Fibroblast of peridontal ligament (primary cell): Measurements from ENCODE around the gene RGS19.

ENCODE experiments used
- DNase-seq: peaks from one replicate; pipeline ENCODE4 v3.0.0-alpha.2; 2010; ENCODE audit errors: extremely low read depth

RGS19 gene

DNA sequence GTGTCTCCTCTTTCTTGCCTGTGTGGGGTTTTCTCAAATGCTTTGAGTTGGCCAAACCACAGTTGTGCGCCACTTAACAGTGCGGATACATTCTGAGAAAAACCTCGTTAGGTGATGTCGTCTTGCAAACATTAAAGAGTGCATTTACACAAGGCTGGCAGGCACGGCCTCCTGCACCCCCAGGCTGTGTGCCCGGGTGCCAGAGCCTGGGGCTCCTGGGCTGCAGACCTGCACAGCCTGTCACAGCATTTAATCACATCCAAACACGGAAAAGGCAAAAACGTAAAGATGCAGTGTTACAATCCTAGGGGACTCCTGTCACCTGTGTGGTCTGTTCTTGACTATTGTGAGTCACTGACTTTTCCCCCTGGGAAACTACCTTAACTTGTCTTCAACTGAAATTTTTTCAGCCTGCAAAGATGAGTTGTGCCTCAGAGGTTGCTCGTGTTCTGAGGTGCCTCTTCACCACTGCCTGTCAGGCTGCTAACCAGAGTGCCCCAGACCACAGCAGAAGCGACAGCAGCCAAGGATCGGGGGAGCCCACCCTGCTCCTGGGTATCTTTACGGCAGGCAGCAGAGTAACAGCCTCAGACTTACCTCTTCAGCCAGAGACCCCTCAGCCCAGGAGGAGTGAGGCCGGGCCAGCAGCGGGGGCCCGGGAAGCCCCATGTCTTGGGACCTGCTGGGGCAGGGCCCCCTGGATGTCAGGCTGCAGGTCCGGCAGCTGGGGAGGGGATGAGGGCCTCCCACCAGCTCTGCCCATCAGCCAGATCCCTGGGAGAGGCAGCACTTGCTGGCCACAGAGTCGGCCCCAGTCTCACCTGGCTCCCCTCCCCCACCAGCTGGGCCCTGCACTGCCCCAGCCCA, 44.0 kb downstream of the RGS19 start:
- no peak for DNase-seq

DNA sequence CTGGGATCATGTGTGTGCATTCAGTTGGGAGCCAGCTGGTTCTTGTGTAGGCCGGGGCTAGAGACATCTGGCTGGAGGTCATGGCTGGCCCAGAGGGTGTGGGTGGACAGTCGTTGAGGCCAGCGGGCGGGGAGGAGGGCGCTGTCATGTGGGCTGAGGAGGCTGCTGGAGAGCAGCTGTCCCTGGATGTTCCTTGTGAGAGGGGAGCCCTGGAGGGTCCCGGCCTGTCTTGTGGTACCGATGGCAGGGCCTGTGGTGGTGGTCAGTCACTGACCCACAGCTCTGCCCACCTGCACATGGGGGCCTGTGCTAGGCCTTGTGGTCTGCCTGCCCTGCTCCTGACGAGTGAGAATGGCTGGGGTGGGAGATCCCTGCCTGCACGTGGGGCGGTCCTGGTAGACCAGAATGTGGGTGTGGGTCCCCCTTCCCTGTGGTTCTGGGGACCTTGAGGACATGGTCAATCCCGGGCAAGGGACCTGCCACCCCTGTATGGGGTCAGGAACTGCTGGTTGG, 45.3 kb downstream of the RGS19 start:
- DNase-seq, result no peak

DNA sequence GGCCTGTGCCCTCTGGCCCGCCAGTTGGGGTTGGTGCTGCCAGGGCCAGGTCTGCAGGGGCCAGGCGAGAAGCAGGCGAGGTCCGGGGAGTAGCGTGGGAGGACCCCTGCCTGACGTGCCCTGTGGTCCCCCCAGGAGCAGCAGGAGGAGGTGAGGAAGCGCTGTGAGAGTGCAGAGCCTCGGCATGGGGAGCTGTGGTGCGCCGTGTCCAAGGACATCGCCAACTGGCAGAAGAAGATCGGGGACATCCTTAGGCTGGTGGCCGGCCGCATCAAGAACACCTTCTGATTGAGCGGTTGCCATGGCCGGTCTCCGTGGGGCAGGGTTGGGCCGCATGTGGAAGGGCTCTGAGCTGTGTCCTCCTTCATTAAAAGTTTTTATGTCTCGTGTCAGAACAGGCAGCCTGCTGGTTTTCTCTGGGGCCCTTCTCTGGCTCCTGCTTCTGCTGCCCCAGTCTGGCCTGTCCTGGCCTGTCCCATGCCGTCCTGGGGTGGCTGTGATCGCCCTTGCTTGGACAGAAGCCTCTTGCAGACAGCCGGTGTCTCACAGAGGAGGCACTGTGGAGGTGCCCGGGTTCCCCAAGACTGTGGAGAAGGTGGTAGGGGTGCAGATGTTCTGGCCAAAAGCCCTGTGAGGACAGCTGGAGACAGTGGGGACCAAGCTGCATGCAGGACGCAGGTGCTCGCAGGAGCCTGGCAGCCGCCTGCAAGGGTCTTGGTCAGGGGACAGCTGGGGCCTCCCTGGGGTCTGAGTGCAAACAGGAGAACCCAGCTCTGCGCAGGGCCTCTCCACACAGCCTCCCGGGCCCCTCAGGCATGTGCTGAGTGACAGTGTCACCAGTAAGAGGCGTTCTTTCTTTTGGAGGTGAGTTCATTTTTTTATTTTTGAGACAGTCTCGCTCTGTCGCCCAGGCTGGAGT, 46.4 kb downstream of the RGS19 start:
- no peak for DNase-seq

DNA sequence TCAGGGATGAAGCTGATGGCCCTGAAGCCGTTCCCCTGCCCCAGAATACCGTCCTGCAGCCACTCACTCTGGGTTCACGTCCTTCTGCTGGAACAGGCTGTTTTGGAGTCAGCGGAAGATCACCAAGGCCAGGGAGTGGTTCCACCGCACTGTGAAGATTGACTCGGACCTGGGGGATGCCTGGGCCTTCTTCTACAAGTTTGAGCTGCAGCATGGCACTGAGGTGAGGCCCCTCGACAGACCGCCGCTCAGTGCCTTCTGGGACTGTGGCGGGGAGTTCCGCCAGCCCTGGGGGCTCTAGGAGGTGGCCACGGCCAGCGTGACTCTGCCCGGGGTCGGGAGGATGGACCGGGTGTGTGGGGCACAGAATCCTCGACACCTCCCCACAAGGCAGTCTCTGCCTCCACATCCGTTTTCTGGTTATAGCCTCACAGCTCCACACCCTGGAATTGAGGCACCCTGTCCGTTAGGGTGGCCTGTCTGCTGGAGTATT, 47.5 kb downstream of the RGS19 start:
- DNase-seq, result no peak

DNA sequence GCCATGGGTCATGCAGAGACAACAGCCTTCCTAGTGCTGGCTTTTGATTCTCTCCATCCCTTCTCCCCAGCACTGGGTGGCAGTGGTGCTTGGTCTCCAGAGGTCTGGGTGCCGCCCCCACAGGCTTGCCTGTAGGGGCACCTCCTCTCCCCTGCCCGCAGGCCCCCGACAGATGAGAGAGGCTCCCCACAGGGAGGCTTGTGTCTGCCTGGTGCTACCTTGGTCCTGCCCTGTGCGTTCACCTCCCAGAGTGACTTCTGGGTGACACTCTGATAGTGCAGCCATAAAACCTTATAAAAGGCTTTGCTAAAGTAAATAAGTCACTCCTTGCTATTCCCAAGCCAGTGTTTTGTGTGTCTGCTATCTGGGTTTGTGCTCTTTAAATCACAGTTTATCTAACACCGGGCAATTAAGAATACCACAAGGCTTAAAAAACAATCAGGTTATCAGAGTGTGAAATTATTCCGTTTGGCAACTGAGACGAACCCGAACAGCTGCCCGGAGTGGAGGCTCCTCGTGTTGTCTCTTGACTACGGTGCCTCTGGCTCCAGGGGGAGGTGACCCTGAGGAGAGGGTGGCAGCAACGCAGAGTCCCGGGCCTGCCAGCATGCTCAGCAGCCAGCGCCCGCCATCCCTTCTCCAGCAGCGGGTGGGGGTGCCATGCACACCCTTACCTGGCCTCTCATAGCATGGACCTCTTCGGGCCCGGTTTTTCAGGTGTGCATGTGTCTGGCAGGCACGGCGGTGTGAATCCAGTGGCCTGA, 48.8 kb downstream of the RGS19 start:
- no peak for DNase-seq

DNA sequence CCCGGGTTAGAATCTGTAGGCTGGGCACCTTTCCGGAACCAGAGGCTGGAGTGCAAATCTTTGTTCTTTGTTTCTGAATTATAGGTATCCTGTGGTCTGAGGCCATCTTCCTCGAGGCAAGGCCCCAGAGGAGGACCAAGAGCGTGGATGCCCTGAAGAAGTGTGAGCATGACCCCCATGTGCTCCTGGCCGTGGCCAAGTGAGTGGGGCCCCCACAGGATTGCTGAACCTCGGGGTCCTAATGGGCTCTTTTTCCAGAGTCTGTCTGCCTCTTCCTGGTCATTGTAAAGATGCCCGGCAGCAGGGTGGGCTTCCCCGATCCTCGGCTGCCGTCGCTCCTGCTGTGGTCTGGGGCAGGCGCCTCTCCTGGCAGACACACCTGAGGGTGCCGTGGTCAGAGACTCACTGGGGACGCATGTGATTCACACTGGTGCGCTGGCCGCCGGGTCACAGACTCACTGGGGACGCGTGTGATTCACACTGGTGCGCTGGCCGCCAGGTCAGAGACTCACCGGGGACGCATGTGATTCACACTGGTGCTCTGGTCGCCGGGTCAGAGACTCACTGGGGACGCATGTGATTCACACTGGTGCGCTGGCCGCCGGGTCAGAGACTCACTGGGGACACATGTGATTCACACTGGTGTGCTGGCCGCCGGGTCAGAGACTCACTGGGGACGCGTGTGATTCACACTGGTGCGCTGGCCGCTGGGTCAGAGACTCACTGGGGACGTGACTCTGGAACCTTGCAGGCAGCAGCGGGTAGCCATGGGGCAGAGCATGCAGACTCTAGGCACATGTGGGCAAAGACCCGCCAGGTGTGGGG, 49.8 kb downstream of the RGS19 start:
- DNase-seq, result no peak

DNA sequence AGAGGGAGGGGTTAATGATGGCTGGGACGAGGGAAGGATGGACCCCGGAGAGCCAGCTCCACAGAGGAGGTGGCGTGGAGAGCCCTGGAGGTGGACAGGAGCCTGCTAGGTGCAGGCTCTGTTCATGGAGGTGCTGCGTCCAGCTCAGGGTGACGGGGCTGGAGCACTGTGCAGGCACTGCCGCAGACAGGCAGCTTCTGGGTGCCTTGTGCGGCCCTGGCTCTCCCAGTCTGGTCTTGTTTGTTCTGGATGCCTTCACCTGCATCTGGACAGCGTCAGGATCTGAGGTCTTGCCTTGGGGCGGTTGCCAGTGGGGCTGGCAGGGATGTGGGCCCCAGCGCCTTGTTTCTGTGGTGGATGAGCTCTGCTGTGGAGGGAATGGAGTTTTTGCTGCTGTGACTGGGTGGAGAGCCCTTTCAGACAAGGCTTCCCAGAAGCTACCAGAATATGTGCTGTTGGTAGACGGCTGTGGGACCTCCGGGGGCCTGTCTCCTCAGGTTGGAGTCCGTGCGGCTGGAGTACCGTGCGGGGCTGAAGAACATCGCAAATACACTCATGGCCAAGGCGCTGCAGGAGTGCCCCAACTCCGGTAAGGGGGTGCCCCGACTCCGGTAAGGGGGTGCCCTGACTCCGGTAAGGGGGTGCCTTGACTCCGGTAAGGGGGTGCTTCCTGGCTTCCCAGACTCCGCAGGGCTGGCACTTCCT, 51.2 kb downstream of the RGS19 start:
- no peak for DNase-seq

DNA sequence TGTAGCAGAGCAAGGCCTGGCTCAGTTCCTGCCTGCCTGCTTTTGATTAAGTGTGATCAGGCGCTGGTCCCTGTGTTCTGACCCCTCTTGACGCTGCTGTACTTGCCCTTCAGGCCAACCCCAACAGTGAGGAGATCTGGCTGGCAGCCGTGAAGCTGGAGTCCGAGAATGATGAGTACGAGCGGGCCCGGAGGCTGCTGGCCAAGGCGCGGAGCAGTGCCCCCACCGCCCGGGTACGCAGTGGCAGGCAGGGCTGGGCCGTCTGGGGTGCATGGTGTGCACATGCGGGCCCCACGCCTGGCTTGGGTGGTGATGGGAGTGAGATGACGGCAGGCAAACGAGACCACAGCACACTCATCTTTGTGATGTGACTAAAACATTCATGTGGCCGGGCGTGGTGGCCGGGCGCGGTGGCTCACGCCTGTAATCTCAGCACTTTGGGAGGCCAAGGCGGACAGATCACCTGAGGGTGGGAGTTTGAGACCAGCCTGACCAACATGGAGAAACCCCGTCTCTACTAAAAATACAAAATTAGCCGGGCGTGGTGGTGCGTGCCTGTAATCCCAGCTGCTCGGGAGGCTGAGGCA, 53.4 kb downstream of the RGS19 start:
- DNase-seq, result no peak

DNA sequence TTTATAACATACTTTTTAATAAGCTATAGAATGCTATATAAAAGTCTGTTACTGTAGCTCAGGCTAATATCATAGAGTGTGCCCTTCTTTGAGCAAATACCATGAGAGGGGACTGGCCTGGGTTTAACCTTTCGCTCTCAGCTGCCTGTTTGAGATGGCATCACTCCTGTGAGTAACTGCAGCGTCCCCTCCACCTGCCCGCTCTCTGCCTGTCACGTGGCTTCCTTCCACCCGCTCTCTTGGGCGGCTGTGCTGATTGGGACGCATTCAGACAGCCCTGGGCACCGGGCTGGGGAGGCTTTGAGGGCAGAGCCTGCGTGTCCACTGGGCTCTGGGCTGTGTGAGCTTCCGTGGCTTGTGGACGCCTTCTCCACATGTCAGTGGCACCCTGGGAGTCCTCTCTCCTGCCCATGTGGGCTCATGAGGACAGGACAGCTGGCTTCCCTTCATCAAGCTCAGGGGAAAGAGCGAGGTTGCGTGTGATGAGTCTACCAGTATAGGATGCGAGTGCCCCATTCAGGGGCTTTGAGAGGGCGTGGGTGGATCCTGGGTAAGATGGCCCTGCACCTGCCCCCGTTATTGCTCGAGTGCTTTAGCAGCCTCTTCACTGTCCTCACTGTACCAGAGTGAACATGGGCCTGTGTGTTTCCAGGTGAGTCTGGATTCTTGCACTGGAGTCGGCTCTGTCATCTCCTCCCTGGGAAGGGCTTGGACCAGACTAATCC, 54.1 kb downstream of the RGS19 start:
- no peak for DNase-seq

DNA sequence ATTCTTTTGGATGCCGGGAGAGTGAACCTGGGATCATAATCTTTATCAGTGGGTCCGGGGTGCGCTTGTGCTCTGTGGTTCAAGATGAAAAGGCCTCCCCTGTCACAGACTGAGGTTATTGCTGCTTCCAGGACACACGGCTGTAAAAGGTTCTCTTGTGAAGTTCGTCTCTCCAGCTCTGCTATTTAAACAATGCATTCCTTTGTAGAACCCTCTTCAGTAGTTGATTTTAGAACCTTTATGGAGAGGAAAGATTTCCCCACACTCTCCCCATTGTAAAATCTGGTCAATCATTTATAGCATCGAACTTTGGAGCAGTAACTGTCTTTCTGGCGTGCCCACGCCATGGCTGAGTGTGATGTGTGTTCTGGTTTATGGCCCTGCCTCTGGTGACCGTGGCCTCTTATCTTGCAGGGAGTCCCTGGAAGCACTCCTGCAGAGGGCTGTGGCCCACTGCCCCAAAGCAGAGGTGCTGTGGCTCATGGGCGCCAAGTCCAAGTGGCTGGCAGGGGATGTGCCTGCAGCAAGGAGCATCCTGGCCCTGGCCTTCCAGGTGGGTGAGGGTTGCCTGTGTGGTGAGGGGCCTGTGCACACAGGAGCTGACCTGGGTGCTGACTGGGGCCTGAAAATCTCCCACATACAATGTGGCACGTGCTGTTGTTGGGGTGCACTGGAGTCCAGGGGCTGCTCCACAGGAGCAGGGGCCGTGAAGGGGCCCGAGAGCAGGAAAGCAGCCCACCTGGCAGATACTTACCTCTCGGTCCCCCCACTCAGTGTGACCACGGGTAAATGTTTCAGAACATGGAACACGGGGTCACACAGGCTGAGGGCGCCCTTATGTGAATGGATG, 55.0 kb downstream of the RGS19 start:
- no peak for DNase-seq

DNA sequence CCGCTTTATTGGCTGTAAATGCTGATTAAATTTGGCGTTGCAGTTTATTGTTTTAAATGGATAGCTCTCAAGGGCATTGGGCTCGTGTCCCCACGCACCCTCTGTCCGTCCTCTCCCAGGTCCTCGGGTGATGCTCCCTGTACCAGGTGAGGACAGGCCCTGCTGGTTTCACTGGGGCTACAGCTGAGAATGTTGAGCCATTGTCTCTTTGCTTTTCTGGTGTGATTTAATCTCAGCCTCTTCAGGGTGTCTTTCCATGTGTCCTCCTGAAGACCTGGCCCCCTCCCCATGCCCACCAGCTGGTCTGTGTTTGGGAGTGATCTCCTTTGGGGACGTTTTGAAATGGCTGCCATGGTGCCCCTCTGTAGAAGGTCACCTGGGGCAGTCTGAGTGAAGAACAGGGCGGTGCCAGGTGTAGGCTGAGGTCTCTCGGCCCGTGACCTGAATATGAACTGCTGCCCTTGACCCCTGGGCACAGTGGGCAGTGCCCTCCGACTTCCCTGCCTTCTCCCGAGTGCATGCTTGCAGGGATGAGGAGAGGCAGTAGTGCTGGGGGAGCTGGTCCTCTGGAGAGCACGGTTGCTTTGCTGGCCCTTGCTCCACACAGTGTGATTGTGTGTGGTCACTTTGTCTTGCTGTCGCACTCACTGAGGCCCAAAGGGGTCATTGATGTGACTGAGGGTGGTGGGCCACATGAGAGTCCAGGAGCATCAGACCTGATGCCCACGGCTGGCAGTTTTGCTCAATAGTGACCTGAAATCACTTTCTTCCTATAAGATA, 55.8 kb downstream of the RGS19 start:
- no peak for DNase-seq
